Mesothelial cell of epicardium (in vitro differentiated cells): Measurements from ENCODE around the gene HTR2C. TPM values are rescaled to one million over a fixed set of nuclear protein-coding genes. Genes with fewer than 3 reads are reported as not detected.

ENCODE experiments used
- DNase-seq, 2 experiments: peaks; one replicate each; pipeline ENCODE4 v3.0.0; 2021; ENCODE audit warnings: low spot score in 2 of 2; ENCODE audit not compliant: unreplicated experiment in 2 of 2
- H3K27ac Mint-ChIP-seq: 2 replicates; pipeline ENCODE4 v1.8.0; 2021; ENCODE audit warnings: mixed read lengths
- H3K27me3 Mint-ChIP-seq: 2 replicates; pipeline ENCODE4 v1.8.0; 2021; ENCODE audit warnings: low read depth, mixed read lengths
- H3K36me3 Mint-ChIP-seq: 2 replicates; pipeline ENCODE4 v1.8.0; 2021; ENCODE audit warnings: mixed read lengths
- H3K4me1 Mint-ChIP-seq: 2 replicates; pipeline ENCODE4 v1.8.0; 2021; ENCODE audit warnings: mixed read lengths
- H3K4me3 Mint-ChIP-seq: 2 replicates; pipeline ENCODE4 v1.8.0; 2021; ENCODE audit warnings: mild to moderate bottlenecking, moderate library complexity, mixed read lengths
- H3K9me3 Mint-ChIP-seq: 2 replicates; pipeline ENCODE4 v1.8.0; 2021; ENCODE audit warnings: mixed read lengths
- CTCF ChIP-seq: fragments of 200-600 bp; sonication (generic); IDR thresholded peaks from one replicate; pipeline ENCODE4 v1.5.0; 2021; ENCODE audit warnings: antibody characterized with exemption; ENCODE audit not compliant: unreplicated experiment
- total RNA-seq: library from RNA; stranded (reverse); gene quantifications from 3 replicates; pipeline ENCODE4 v1.2.1, GENCODE V29; 2021

HTR2C gene
- 1.1 to 1.5 TPM (median 1.1 TPM) in 3 replicates for total RNA-seq

- TF ChIP-seq CTCF = no peak
- peak within 1 kb of the TSS; percentile 65 for H3K4me3 Mint-ChIP-seq
- peaks cover 98% of the 10 kb centered on the region for H3K27me3 Mint-ChIP-seq
- H3K4me1 Mint-ChIP-seq = peaks cover 29% of the 10 kb centered on the region
- DNase-seq = no peak
- no peak within 1 kb of the TSS for H3K27ac Mint-ChIP-seq
- H3K9me3 Mint-ChIP-seq = no peaks in the 10 kb centered on the region
- no peaks in the 10 kb centered on the region for H3K36me3 Mint-ChIP-seq
These were observed at the start of gene HTR2C for GRCh38 chrX:114583646-114584374. Gene HTR2C, plus strand, starts transcription at chrX:114584086. Its CDS starts 142,851 bp downstream, at chrX:114726937.

DNA sequence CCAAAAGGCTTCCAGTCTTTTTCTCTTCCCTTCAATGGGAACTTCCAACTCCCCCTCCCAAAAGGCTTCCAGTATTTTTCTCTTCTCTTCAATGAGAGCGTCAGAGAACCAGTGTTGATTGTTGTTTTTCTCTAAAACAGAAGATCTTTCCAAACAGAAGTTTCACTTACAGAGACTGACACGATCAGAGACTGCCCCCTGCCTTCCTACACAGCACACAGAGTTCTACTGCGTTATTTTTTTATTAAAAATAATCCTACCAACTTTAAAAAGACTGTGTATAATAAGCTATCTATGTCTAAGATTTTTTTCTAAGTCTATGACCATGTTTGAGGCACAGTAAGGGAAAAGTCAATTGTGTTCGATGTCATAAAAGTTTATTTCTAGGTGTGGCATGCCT is 3.5 kb upstream of the HTR2C start:
- no peak for DNase-seq
- TF ChIP-seq CTCF = no peak
- Mint-ChIP-seq H3K36me3 (no peaks in the 10 kb centered on the region), H3K27me3 (peaks cover 80% of the 10 kb centered on the region), H3K27ac (no peak overlapping the region), H3K9me3 (no peaks in the 10 kb centered on the region), H3K4me1 (peaks cover 29% of the 10 kb centered on the region), H3K4me3 (no peak overlapping the region)

DNA sequence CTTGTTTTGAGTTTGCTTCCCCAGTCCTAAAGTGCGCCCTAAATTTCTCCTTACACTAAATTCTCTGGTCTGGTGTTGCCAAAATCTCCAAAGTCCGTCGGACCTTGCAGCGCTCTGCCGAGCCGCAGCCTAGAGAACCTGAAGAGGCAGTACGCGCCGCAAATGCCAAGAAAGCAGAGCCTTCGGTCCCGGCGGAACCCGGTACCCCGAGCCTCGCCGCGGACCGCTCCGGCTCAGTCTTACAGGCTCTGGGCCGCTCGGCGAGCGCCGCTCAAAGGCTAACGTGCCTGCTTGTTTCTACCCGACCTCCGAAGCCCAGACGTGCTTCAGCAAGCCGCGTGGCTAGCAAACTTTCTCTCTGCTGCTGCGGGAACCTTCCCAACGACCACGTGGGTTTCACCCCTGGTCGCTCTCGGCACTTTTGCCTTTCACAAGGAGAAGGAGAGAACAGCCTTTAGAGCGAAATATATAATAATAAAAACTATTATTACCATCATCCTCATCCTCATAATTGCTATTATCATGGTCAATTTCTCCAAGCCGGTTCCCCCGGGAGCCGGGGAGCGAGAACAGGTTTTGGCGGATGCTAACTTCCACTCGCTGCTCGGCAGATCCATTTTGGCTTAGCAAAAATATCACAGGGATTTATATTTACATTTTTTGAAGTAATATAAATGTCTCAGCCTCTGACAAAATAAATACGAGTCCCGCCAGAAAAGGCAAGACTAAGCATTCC is 2.2 kb upstream of the HTR2C start:
- peak in 1 of 2 experiments; percentile 39 for DNase-seq
- H3K36me3 Mint-ChIP-seq = no peaks in the 10 kb centered on the region
- H3K27me3 Mint-ChIP-seq = peaks cover 94% of the 10 kb centered on the region
- no peak for TF ChIP-seq CTCF
- H3K27ac Mint-ChIP-seq = no peak overlapping the region
- H3K4me1 Mint-ChIP-seq = peaks cover 29% of the 10 kb centered on the region
- H3K4me3 Mint-ChIP-seq = peak overlapping the region; percentile 64
- no peaks in the 10 kb centered on the region for H3K9me3 Mint-ChIP-seq

- Mint-ChIP-seq H3K9me3 (no peaks in the 10 kb centered on the region), H3K36me3 (no peaks in the 10 kb centered on the region)
These were observed 1.6 kb upstream of the HTR2C start for GRCh38 chrX:114582264-114582632.

GRCh38 chrX:114582698-114583395 is 1.0 kb upstream of the HTR2C start:
- Mint-ChIP-seq H3K27me3 (peaks cover 98% of the 10 kb centered on the region), H3K4me1 (peaks cover 29% of the 10 kb centered on the region), H3K9me3 (no peaks in the 10 kb centered on the region), H3K4me3 (peak overlapping the region; percentile 64), H3K36me3 (no peaks in the 10 kb centered on the region), H3K27ac (no peak overlapping the region)
- no peak for TF ChIP-seq CTCF
- no peak for DNase-seq

More at GRCh38 chrX:114582264-114582632, 1.6 kb upstream of the HTR2C start:
- Mint-ChIP-seq H3K27me3 (peaks cover 98% of the 10 kb centered on the region), H3K27ac (no peak overlapping the region), H3K4me3 (peak overlapping the region; percentile 64), H3K4me1 (peaks cover 29% of the 10 kb centered on the region)
- DNase-seq = no peak
- TF ChIP-seq CTCF = no peak
